GM19455 (cell line): ENCODE measurements around the gene TNFSF8.

ENCODE experiments used
- ATAC-seq: cut with Tn5 transposase; IDR thresholded peaks from one replicate; pipeline ENCODE4 v1.9.1; 2021; ENCODE audit not compliant: unreplicated experiment

The TNFSF8 gene

GRCh38 chr9:114930056-114930812 is at the start of gene TNFSF8:
Gene TNFSF8, minus strand, starts transcription at chr9:114930591. Its CDS starts 288 bp downstream, at chr9:114930303.
- ATAC-seq, result no peak

GRCh38 chr9:114973216-114973615 is 42.8 kb upstream of the TNFSF8 start:
- ATAC-seq, result no peak

GRCh38 chr9:114972510-114973136 is 42.2 kb upstream of the TNFSF8 start:
- no peak for ATAC-seq

GRCh38 chr9:114969269-114969668 is 38.9 kb upstream of the TNFSF8 start:
- ATAC-seq, result no peak

GRCh38 chr9:114968671-114969070 is 38.3 kb upstream of the TNFSF8 start:
- ATAC-seq, result no peak

- no peak for ATAC-seq
These were observed 35.2 kb upstream of the TNFSF8 start for GRCh38 chr9:114965564-114965963.

GRCh38 chr9:114962809-114963208 is 32.4 kb upstream of the TNFSF8 start:
- ATAC-seq, result no peak

- no peak for ATAC-seq
These were observed 29.9 kb upstream of the TNFSF8 start for GRCh38 chr9:114960276-114960675.

- no peak for ATAC-seq
These were observed 28.4 kb upstream of the TNFSF8 start for GRCh38 chr9:114958844-114959235.

GRCh38 chr9:114958021-114958843 is 27.8 kb upstream of the TNFSF8 start:
- no peak for ATAC-seq

GRCh38 chr9:114957558-114957957 is 27.2 kb upstream of the TNFSF8 start:
- no peak for ATAC-seq

- ATAC-seq, result no peak
These were observed 24.7 kb upstream of the TNFSF8 start for GRCh38 chr9:114954956-114955582.

GRCh38 chr9:114953959-114954358 is 23.6 kb upstream of the TNFSF8 start:
- no peak for ATAC-seq

GRCh38 chr9:114953046-114953445 is 22.7 kb upstream of the TNFSF8 start:
- ATAC-seq, result no peak

GRCh38 chr9:114950761-114951160 is 20.4 kb upstream of the TNFSF8 start:
- ATAC-seq, result no peak

GRCh38 chr9:114947058-114947457 is 16.7 kb upstream of the TNFSF8 start:
- ATAC-seq, result no peak

- no peak for ATAC-seq
These were observed 15.4 kb upstream of the TNFSF8 start for GRCh38 chr9:114945616-114946412.

GRCh38 chr9:114941376-114941775 is 11.0 kb upstream of the TNFSF8 start:
- no peak for ATAC-seq

- ATAC-seq, result no peak
These were observed 8.5 kb upstream of the TNFSF8 start for GRCh38 chr9:114938687-114939575.
